CD14-positive monocyte (primary cell): ENCODE results near the gene RGMB. TPM values are rescaled to one million over a fixed set of nuclear protein-coding genes. Genes with fewer than 3 reads are reported as not detected.
A peak's percentile ranks its signal among the peaks of the same experiment; 100 is the strongest.

Experiments used
- DNase-seq, 3 donors: peaks; one replicate each; pipeline ENCODE4 v3.0.0-alpha.2; 2011 to 2022
- H2AFZ ChIP-seq: 2 replicates; pipeline ENCODE4 v1.6.0; 2012; ENCODE audit warnings: mild to moderate bottlenecking, low read depth, low read length, inconsistent platforms; ENCODE audit not compliant: insufficient read depth, poor library complexity, severe bottlenecking
- H3K27ac ChIP-seq, 2 donors: 1 replicate in 1 of 2; 2 replicates in 1 of 2; pipeline ENCODE4 v1.5.1; 2012 to 2013; ENCODE audit warnings: low read length in 2 of 2, control low read depth in 1 of 2, inconsistent platforms in 1 of 2, low read depth in 1 of 2, mild to moderate bottlenecking in 1 of 2
- H3K27me3 ChIP-seq, 2 donors: one replicate each; pipeline versions ENCODE4 v1.6.0 to v1.6.1; 2011 to 2013; ENCODE audit warnings: low read length in 2 of 2; ENCODE audit not compliant: control insufficient read depth in 2 of 2, insufficient read depth in 2 of 2
- H3K36me3 ChIP-seq, 2 donors: replicated peaks in 1 of 2; 1 replicate in 1 of 2; 2 replicates in 1 of 2; pipeline versions ENCODE4 v1.5.1 to v1.6.1; 2012 to 2013; ENCODE audit warnings: low read length in 2 of 2, control low read depth in 1 of 2, inconsistent platforms in 1 of 2, mild to moderate bottlenecking in 1 of 2; ENCODE audit not compliant: insufficient read depth in 2 of 2, control insufficient read depth in 1 of 2
- H3K4me1 ChIP-seq, 2 donors: 1 replicate in 1 of 2; 2 replicates in 1 of 2; pipeline versions ENCODE4 v1.5.1 to v1.6.1; 2012 to 2013; ENCODE audit warnings: low read length in 2 of 2, control low read depth in 1 of 2, inconsistent platforms in 1 of 2, mild to moderate bottlenecking in 1 of 2, moderate library complexity in 1 of 2; ENCODE audit not compliant: insufficient read depth in 2 of 2, control insufficient read depth in 1 of 2
- H3K4me2 ChIP-seq: replicated peaks from 2 replicates; pipeline ENCODE3; 2012; ENCODE audit warnings: low read length, moderate library complexity, mild to moderate bottlenecking; ENCODE audit not compliant: poor library complexity, severe bottlenecking; ENCODE audit errors: extremely low read depth
- H3K4me3 ChIP-seq, 3 experiments: fragments of 200-600 bp in 1 of 3; sonication (generic) in 1 of 3; replicated peaks in 1 of 3; 1 replicate in 2 of 3; 2 replicates in 1 of 3; pipeline ENCODE4 v1.5.1; 2011 to 2013; ENCODE audit warnings: low read length in 3 of 3, mild to moderate bottlenecking in 3 of 3, control low read depth in 2 of 3, low read depth in 2 of 3, inconsistent platforms in 1 of 3, moderate library complexity in 1 of 3
- H3K79me2 ChIP-seq: 2 replicates; pipeline ENCODE4 v1.6.0; 2012; ENCODE audit warnings: mild to moderate bottlenecking, control low read depth, inconsistent platforms, low read length, moderate library complexity; ENCODE audit not compliant: insufficient read depth
- H3K9ac ChIP-seq: 2 replicates; pipeline ENCODE4 v1.6.0; 2017; ENCODE audit warnings: low read length, mild to moderate bottlenecking; ENCODE audit not compliant: insufficient read depth, poor library complexity, severe bottlenecking
- H3K9me3 ChIP-seq, 2 donors: replicated peaks in 1 of 2; 1 replicate in 1 of 2; 2 replicates in 1 of 2; pipeline versions ENCODE4 v1.5.1 to v1.6.1; 2012 to 2013; ENCODE audit warnings: low read length in 2 of 2, control low read depth in 1 of 2; ENCODE audit not compliant: control insufficient read depth in 1 of 2, insufficient read depth in 1 of 2
- H4K20me1 ChIP-seq: 2 replicates; pipeline ENCODE4 v1.6.0; 2012; ENCODE audit warnings: mild to moderate bottlenecking, low read length, control low read depth, moderate library complexity; ENCODE audit not compliant: insufficient read depth
- H3K27ac Mint-ChIP-seq, 7 donors: one replicate each; pipeline ENCODE4 v1.8.0; 2020; ENCODE audit warnings: mild to moderate bottlenecking in 7 of 7, mixed read lengths in 7 of 7, moderate library complexity in 6 of 7, inconsistent platforms in 2 of 7
- H3K27me3 Mint-ChIP-seq, 3 donors: one replicate each; pipeline ENCODE4 v1.8.0; 2021 to 2022; ENCODE audit warnings: low read depth in 3 of 3, mild to moderate bottlenecking in 3 of 3, mixed read lengths in 3 of 3, moderate library complexity in 3 of 3, inconsistent platforms in 1 of 3
- H3K36me3 Mint-ChIP-seq, 2 donors: one replicate each; pipeline ENCODE4 v1.8.0; 2020; ENCODE audit warnings: mixed read lengths in 2 of 2, inconsistent platforms in 1 of 2, mild to moderate bottlenecking in 1 of 2
- H3K4me1 Mint-ChIP-seq: one replicate; pipeline ENCODE4 v1.8.0; 2020; ENCODE audit warnings: mild to moderate bottlenecking, mixed read lengths
- H3K4me3 Mint-ChIP-seq, 2 donors: one replicate each; pipeline ENCODE4 v1.8.0; 2020; ENCODE audit warnings: mild to moderate bottlenecking in 2 of 2, mixed read lengths in 2 of 2, moderate library complexity in 1 of 2
- H3K9me3 Mint-ChIP-seq, 7 donors: one replicate each; pipeline ENCODE4 v1.8.0; 2020 to 2022; ENCODE audit warnings: mixed read lengths in 7 of 7, mild to moderate bottlenecking in 6 of 7, moderate library complexity in 6 of 7, inconsistent platforms in 2 of 7
- CTCF ChIP-seq: fragments of 200-600 bp; IDR thresholded peaks from one replicate; pipeline ENCODE4 v1.8.0; 2022; ENCODE audit warnings: antibody characterized with exemption, mild to moderate bottlenecking
- WGBS: methylation state at CpG from one replicate; pipeline ENCODE4 v1.1.5; 2013; ENCODE audit warnings: missing lambda C conversion rate; ENCODE audit not compliant: insufficient coverage; 5-methylcytosine and 5-hydroxymethylcytosine counted together
- intact Hi-C, 2 donors: fragments of 100-400 bp; cut with micrococcal nuclease; formaldehyde crosslinking; loops; one replicate each; pipeline versions ENCODE4 v1.15.0 to v1.15.1; 2023
- polyA plus RNA-seq, 3 donors: library from polyadenylated mRNA; depleted of rRNA in 1 of 3; unstranded in 2 of 3; stranded (reverse) in 1 of 3; fragments of 300-500 nt in 2 of 3; fragments of >200 nt in 1 of 3; fragmentation: Illumina TruSeq in 2 of 3; gene quantifications; 1 replicate in 2 of 3; 2 replicates in 1 of 3; pipeline ENCODE4 v1.2.3, GENCODE V29; 2012 to 2021

Gene RGMB
- polyA plus RNA-seq, 3 donors = 0.12 to 0.17 TPM; not detected in 1

DNA sequence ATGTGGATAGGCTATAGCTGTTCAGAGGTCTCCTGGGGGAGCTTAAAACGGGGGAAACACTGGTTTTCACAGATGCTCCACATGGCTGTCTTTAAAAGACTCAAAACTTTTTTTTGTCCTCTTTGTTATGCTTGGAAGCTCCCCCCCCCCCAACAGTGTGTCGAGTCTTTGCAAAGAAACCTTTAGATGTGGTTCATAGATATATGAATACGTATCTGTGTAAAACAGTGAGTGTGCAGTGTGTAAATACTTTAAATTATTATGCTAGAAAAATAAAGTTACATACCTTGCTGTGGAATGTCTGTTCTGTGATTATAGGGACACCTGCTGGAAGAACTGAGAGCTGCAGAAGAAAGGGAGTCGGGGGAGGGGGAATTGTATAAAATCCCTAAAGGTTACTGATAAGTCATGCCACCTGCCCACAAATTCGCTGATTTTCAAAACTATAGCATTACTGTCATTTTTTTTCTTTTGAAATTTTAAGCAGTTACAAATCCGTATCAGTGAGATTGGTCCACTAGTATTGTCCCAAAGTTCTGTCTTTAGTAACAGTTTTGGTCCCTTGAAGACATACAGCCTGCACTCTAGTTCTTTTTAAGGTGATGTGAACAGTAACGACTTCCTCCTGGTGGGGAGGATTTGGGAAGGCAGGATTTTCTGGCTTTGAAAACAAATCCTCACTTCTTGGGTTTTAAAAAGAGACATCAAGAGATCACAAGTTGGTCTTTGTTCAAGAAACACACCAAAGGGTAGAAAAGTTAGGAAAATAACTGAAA is 22.9 kb downstream of the RGMB start:
- TF ChIP-seq CTCF = peak; percentile 69
- H3K27ac Mint-ChIP-seq = no peak overlapping the region
- Histone ChIP-seq H3K4me3 (no peak overlapping the region), H3K4me1 (no peaks in the 10 kb centered on the region), H3K27ac (no peak overlapping the region), H4K20me1 (no peaks in the 10 kb centered on the region), H3K27me3 (no peaks in the 10 kb centered on the region), H3K9me3 (no peaks in the 10 kb centered on the region), H3K36me3 (no peaks in the 10 kb centered on the region), H2AFZ (no peak overlapping the region), H3K4me2 (no peak overlapping the region), H3K9ac (no peak overlapping the region), H3K79me2 (no peaks in the 10 kb centered on the region)
- peaks cover 0 to 1% (median 0%) of the 10 kb centered on the region in 7 donors for H3K9me3 Mint-ChIP-seq
- no peaks in the 10 kb centered on the region for H3K4me1 Mint-ChIP-seq
- 34% methylated on average over 2 of the region's 7 CpGs for WGBS
- peak in 2 of 3 donors; percentile 1 to 10 for DNase-seq
- intact Hi-C loops = no loop called here
- peaks cover 3 to 17% (median 12%) of the 10 kb centered on the region in 3 donors for H3K27me3 Mint-ChIP-seq
- no peaks in the 10 kb centered on the region for H3K36me3 Mint-ChIP-seq
- no peak overlapping the region for H3K4me3 Mint-ChIP-seq

DNA sequence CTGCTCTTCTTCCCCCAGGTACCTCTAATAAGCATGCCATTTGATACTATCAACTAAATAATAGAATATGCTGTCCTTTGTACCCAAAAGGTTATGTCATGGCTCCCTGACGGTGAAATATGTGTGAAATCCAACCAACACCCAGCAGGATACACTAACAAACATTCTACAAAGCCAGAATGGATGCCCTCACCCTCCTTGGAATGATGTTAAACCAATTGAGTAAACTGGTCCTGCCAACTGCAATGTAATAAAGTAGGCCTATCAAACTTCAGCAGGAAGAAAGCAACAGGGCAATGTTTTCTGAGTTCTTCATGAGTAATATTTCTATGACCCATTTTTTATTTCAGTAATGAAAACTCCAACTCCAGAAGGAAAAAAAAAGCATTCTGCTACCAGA is 24.9 kb downstream of the RGMB start:
- Mint-ChIP-seq H3K9me3 (peaks cover 0 to 1% (median 0%) of the 10 kb centered on the region in 7 donors), H3K4me1 (no peaks in the 10 kb centered on the region), H3K36me3 (no peaks in the 10 kb centered on the region), H3K27me3 (peaks cover 8 to 17% (median 9%) of the 10 kb centered on the region in 3 donors), H3K27ac (no peak overlapping the region), H3K4me3 (no peak overlapping the region)
- Histone ChIP-seq H3K27me3 (no peaks in the 10 kb centered on the region), H3K9me3 (no peaks in the 10 kb centered on the region), H3K27ac (no peak overlapping the region), H3K4me1 (no peaks in the 10 kb centered on the region), H3K4me2 (no peak overlapping the region), H4K20me1 (no peaks in the 10 kb centered on the region), H3K36me3 (no peaks in the 10 kb centered on the region), H3K9ac (no peak overlapping the region), H3K4me3 (no peak overlapping the region), H3K79me2 (no peaks in the 10 kb centered on the region), H2AFZ (no peak overlapping the region)
- no peak for DNase-seq
- WGBS = no CpG with 5 or more reads among the region's 1 CpG
- TF ChIP-seq CTCF = no peak
- intact Hi-C loops = no loop called here
